ENCODE results near the gene KRT72. TPM values are rescaled to one million over a fixed set of nuclear protein-coding genes. Genes with fewer than 3 reads are reported as not detected.

Gene KRT72
- total RNA-seq, 3 donors from 2014 or later = not detected

DNA sequence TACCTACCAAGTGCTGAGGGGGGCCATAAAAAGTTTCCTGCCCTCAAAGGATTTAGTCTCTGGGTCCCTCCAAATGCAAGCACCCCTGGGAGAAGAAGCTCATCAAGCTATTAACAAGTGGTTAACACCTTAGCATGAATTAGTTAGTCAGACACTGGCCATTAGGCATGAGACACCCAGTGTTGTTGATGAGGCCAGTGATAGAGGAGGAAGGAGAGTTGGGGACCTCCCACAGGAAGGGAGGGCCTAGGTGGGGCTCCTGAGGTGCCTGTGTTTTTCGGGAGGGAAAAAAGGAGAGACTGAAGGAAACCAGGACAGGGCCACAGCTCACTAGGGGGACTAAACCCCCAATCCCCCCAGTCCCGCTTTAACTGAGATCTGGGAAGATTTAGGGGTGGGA lies 43.8 kb downstream of the KRT72 start:
- Histone ChIP-seq H3K4me3 (no peak overlapping the region), H3K27ac (no peak overlapping the region), H3K36me3 (no peaks in the 10 kb centered on the region), H3K4me1 (no peaks in the 10 kb centered on the region), H3K9me3 (no peaks in the 10 kb centered on the region), H3K27me3 (no peaks in the 10 kb centered on the region)
- no peak for DNase-seq (ENCODE audit: low spot score in 2 of 2)
- intact Hi-C loops (cut with DNase I; ENCODE audit: low total_unique reads) = no loop called here
- TF ChIP-seq, protein P1, sequence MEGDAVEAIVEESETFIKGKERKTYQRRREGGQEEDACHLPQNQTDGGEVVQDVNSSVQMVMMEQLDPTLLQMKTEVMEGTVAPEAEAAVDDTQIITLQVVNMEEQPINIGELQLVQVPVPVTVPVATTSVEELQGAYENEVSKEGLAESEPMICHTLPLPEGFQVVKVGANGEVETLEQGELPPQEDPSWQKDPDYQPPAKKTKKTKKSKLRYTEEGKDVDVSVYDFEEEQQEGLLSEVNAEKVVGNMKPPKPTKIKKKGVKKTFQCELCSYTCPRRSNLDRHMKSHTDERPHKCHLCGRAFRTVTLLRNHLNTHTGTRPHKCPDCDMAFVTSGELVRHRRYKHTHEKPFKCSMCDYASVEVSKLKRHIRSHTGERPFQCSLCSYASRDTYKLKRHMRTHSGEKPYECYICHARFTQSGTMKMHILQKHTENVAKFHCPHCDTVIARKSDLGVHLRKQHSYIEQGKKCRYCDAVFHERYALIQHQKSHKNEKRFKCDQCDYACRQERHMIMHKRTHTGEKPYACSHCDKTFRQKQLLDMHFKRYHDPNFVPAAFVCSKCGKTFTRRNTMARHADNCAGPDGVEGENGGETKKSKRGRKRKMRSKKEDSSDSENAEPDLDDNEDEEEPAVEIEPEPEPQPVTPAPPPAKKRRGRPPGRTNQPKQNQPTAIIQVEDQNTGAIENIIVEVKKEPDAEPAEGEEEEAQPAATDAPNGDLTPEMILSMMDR (IDR thresholded peaks at IDR 0.05) = no peak
- no peak for TF ChIP-seq POLR2AphosphoS5 (IDR thresholded peaks at IDR 0.05)
- no peak for TF ChIP-seq POLR2A (IDR thresholded peaks at IDR 0.05)

DNA sequence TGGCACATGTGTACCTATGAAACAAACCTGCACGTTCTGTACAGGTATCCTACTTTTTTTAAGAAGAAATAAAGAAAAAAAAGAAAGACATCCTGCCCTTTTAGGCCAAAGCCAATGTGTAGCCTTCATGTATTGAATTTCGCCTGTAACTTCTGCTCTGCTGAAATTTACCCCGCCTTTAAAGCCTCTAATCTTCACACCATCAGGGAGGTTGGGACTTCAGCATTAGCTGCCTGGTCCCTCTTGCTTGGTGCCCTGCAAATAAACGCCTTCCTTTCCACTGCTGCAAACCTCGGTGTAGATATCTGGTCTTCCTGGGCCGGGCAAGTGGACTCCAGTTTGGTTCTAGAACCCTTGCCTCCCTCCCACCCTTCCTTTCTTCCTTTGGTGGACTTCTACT lies 45.7 kb downstream of the KRT72 start:
- no peak for TF ChIP-seq POLR2AphosphoS5 (IDR thresholded peaks at IDR 0.05)
- no peak for TF ChIP-seq POLR2A (IDR thresholded peaks at IDR 0.05)
- TF ChIP-seq, protein P1 (IDR thresholded peaks at IDR 0.05) = no peak
- intact Hi-C loops (cut with DNase I; ENCODE audit: low total_unique reads) = no loop called here
- DNase-seq (ENCODE audit: low spot score in 2 of 2) = no peak
- H3K27ac ChIP-seq = no peak overlapping the region
- no peaks in the 10 kb centered on the region for H3K27me3 ChIP-seq
- H3K4me1 ChIP-seq = no peaks in the 10 kb centered on the region
- no peak overlapping the region for H3K4me3 ChIP-seq
- no peaks in the 10 kb centered on the region for H3K36me3 ChIP-seq
- H3K9me3 ChIP-seq = no peaks in the 10 kb centered on the region

DNA sequence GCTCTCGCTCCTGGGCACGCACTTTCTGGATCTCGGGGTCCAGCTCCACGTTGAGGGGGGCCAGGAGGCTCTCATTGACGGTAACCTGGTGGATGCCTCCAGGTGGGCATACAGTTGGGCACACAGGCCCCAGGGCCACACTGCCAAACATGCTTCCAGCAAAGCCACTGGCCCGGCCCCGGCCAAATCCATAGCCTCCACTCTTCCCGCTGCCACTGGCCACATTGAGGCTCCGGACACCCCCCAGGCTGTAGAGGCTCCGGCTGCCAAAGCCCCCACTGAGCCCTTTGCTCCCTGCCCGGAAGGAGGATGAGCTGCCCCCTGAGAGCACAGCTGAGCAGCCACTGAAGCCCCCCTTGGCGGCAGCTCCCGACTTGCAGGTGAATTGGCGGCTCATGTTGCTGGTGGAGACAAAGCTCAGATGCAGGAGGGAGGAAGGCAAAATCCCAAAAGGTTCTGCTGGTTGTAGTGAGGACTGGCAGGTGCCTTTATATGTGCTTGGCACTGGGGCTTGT lies 48.5 kb downstream of the KRT72 start, which contains the start of gene KRT71:
TSS of gene KRT71 (minus strand) at position 465 of the 515 bp plus-strand sequence. CDS start at position 397, 68 bp downstream.
- H3K27me3 ChIP-seq = no peaks in the 10 kb centered on the region
- H3K4me1 ChIP-seq = no peaks in the 10 kb centered on the region
- TF ChIP-seq, protein P1 (IDR thresholded peaks at IDR 0.05) = no peak
- no peak for TF ChIP-seq POLR2A (IDR thresholded peaks at IDR 0.05)
- TF ChIP-seq POLR2AphosphoS5 (IDR thresholded peaks at IDR 0.05) = no peak
- no peak within 1 kb of the TSS for H3K4me3 ChIP-seq
- H3K27ac ChIP-seq = no peak within 1 kb of the TSS
- H3K36me3 ChIP-seq = no peaks in the 10 kb centered on the region
- no peaks in the 10 kb centered on the region for H3K9me3 ChIP-seq
- DNase-seq (ENCODE audit: low spot score in 2 of 2) = no peak
- intact Hi-C loops (cut with DNase I; ENCODE audit: low total_unique reads) = no loop called here

DNA sequence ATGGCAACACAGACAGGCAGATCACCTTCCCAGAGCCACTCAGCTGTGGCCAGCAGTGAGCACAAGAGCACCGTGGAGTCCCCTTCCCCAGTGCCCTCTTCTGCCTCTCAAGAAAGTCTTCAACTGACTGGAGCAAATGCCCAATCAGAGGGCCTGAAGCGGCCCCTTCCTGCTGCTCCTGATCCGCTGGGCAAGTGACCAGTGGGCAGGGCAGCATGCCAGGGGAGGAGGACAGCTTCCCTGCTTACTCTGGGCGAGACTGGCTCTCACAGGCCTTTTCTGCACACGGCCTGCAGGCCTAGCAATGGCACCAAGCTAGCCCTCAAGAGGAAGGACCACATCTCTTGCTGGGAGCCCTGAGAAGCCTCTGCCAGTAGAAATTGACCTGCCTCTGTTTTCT lies 49.2 kb downstream of the KRT72 start:
- no peak overlapping the region for H3K4me3 ChIP-seq
- no peak for TF ChIP-seq POLR2A (IDR thresholded peaks at IDR 0.05)
- no peak for TF ChIP-seq POLR2AphosphoS5 (IDR thresholded peaks at IDR 0.05)
- TF ChIP-seq, protein P1 (IDR thresholded peaks at IDR 0.05) = no peak
- no peaks in the 10 kb centered on the region for H3K4me1 ChIP-seq
- no peak for DNase-seq (ENCODE audit: low spot score in 2 of 2)
- no peaks in the 10 kb centered on the region for H3K36me3 ChIP-seq
- H3K27ac ChIP-seq = no peak overlapping the region
- H3K9me3 ChIP-seq = no peaks in the 10 kb centered on the region
- H3K27me3 ChIP-seq = no peaks in the 10 kb centered on the region
- intact Hi-C loops (cut with DNase I; ENCODE audit: low total_unique reads) = no loop called here

DNA sequence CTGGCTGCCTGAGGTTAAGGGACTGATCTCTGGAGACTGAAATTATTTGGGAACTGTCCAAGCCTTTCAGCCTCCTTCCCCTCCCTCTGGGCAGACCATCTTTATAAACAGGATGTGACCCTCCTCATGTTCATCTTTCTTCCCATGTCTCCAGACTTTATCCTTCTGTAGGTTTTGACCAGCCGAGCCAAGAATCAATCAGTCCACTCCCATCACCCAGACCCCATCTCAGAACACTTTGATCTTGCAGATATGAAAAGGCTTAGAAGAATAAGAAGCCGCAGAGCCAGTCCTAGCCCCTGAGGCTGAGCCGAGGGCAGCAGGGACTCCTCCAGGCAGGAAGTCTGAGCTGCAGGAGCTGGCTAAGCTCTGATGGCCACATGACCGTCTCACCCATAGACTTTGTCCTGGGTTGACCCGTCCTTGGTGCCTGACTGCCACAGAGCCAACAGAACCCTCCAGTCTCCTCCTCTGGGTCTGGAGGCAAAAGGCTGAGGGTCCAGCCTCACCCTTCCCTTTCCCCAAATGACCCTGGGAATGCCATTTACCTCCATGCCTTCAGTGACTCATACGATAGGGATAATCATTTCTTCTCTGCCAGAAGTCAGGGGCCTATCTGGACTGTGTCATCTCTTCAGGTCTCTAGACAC lies 49.9 kb downstream of the KRT72 start:
- no peaks in the 10 kb centered on the region for H3K4me1 ChIP-seq
- no peak for DNase-seq (ENCODE audit: low spot score in 2 of 2)
- no peak for TF ChIP-seq POLR2A (IDR thresholded peaks at IDR 0.05)
- H3K9me3 ChIP-seq = no peaks in the 10 kb centered on the region
- intact Hi-C loops (cut with DNase I; ENCODE audit: low total_unique reads) = no loop called here
- no peaks in the 10 kb centered on the region for H3K36me3 ChIP-seq
- no peak overlapping the region for H3K4me3 ChIP-seq
- no peak overlapping the region for H3K27ac ChIP-seq
- no peaks in the 10 kb centered on the region for H3K27me3 ChIP-seq

Data from breast epithelium (tissue), 4 donors.